SK-N-SH (cell line): Measurements from ENCODE around the gene SFT2D1. TPM values are rescaled to one million over a fixed set of nuclear protein-coding genes. Genes with fewer than 3 reads are reported as not detected.
"Not testable (repeated sequence)": the region's sequence is repeated elsewhere in the genome, so short reads cannot be mapped to it uniquely, and the experiment has no call there.

ENCODE experiments used
- CTCF ChIA-PET: fragments of 300-600, 350-600 bp; formaldehyde crosslinking; extraction: SDS; loops from one replicate; lab custom pipeline; 2021; lab: Yijun Ruan, JAX
- POLR2A ChIA-PET: fragments of 350-600 bp; sonication (Branson Sonifier 250); formaldehyde crosslinking; extraction: SDS; loops from one replicate; lab custom pipeline; 2020; ENCODE audit warnings: antibody characterized with exemption, inconsistent platforms; lab: Yijun Ruan, JAX
- DNase-seq: peaks from one replicate; pipeline ENCODE4 v3.0.0; 2012
- H2AFZ ChIP-seq: fragments of 200-600 bp; sonication (generic); 2 replicates; pipeline ENCODE4 v1.8.1; 2016; ENCODE audit warnings: antibody characterized with exemption, mild to moderate bottlenecking, low read depth
- H3F3A ChIP-seq: fragments of 200-600 bp; sonication (generic); replicated peaks from 2 replicates; pipeline ENCODE3; 2016; ENCODE audit warnings: antibody characterized with exemption, mild to moderate bottlenecking; ENCODE audit not compliant: insufficient read depth
- H3K27ac ChIP-seq, 2 experiments: fragments of 200-500 bp in 1 of 2; fragments of 200-600 bp in 1 of 2; sonication (Bioruptor generic) in 1 of 2; sonication (generic), shearing (Covaris generic) in 1 of 2; 2 replicates each; pipeline versions ENCODE4 v1.5.1 to v1.6.1; 2014 to 2016; ENCODE audit warnings: low read depth in 2 of 2, inconsistent platforms in 1 of 2, low read length in 1 of 2, mild to moderate bottlenecking in 1 of 2, mixed read lengths in 1 of 2
- H3K27me3 ChIP-seq: fragments of 200-600 bp; sonication (generic), shearing (Covaris generic); 2 replicates; pipeline ENCODE4 v1.6.1; 2016; ENCODE audit warnings: mixed run types; ENCODE audit not compliant: insufficient read depth
- H3K36me3 ChIP-seq, 2 experiments: fragments of 200-500 bp in 1 of 2; fragments of 200-600 bp in 1 of 2; sonication (Bioruptor generic) in 1 of 2; sonication (generic) in 1 of 2; replicated peaks in 1 of 2; 2 replicates each; pipeline versions ENCODE3 to v1.5.1; 2014 to 2016; ENCODE audit warnings: low read length in 1 of 2, mild to moderate bottlenecking in 1 of 2; ENCODE audit not compliant: insufficient read depth in 2 of 2, control insufficient read depth in 1 of 2
- H3K4me1 ChIP-seq, 2 experiments: fragments of 200-500 bp in 1 of 2; fragments of 200-600 bp in 1 of 2; sonication (Bioruptor generic) in 1 of 2; sonication (generic), shearing (Covaris generic) in 1 of 2; 2 replicates each; pipeline versions ENCODE4 v1.5.1 to v1.6.1; 2014 to 2016; ENCODE audit warnings: low read depth in 1 of 2, low read length in 1 of 2, mixed run types in 1 of 2; ENCODE audit not compliant: insufficient read depth in 2 of 2, control insufficient read depth in 1 of 2
- H3K4me2 ChIP-seq: fragments of 200-600 bp; sonication (generic), shearing (Covaris generic); 2 replicates; pipeline ENCODE4 v1.6.1; 2017; ENCODE audit warnings: mixed run types
- H3K4me3 ChIP-seq, 2 experiments: fragments of 200-500 bp in 1 of 2; fragments of 200-600 bp in 1 of 2; sonication (Bioruptor generic) in 1 of 2; sonication (generic), shearing (Covaris generic) in 1 of 2; 2 replicates each; pipeline versions ENCODE4 v1.5.1 to v1.8.1; 2014 to 2016; ENCODE audit warnings: low read depth in 2 of 2, inconsistent platforms in 1 of 2, low read length in 1 of 2, mild to moderate bottlenecking in 1 of 2, mixed read lengths in 1 of 2, moderate library complexity in 1 of 2
- H3K79me2 ChIP-seq: fragments of 200-600 bp; sonication (generic); 2 replicates; pipeline ENCODE4 v1.8.1; 2017; ENCODE audit warnings: mild to moderate bottlenecking; ENCODE audit not compliant: insufficient read depth
- H3K9ac ChIP-seq: fragments of 200-600 bp; sonication (generic); 2 replicates; pipeline ENCODE4 v1.6.1; 2017; ENCODE audit warnings: mixed run types
- H3K9me2 ChIP-seq: fragments of 200-600 bp; sonication (generic); 2 replicates; pipeline ENCODE4 v1.6.1; 2017; ENCODE audit warnings: mixed run types
- H3K9me3 ChIP-seq: fragments of 200-600 bp; sonication (generic); 2 replicates; pipeline ENCODE4 v1.6.1; 2017; ENCODE audit warnings: mixed run types, mild to moderate bottlenecking, moderate library complexity
- H4K20me1 ChIP-seq: fragments of 200-600 bp; sonication (generic); 2 replicates; pipeline ENCODE4 v1.6.1; 2017; ENCODE audit warnings: mild to moderate bottlenecking, mixed run types; ENCODE audit not compliant: insufficient read depth
- CHD2 ChIP-seq: fragments of 150-350 bp; IDR thresholded peaks from 2 replicates; pipeline ENCODE4 v1.6.1; 2018; ENCODE audit warnings: low read length; ENCODE audit not compliant: partially characterized antibody
- CTCF ChIP-seq: fragments of 200-600 bp; sonication (generic); IDR thresholded peaks from 2 replicates; pipeline ENCODE4 v1.6.1; 2017; ENCODE audit warnings: antibody characterized with exemption, mild to moderate bottlenecking, moderate library complexity
- EZH2phosphoT487 ChIP-seq: fragments of 200-600 bp; sonication (generic); IDR thresholded peaks from 2 replicates; pipeline ENCODE4 v1.6.1; 2017; ENCODE audit warnings: low read depth, mixed run types, mild to moderate bottlenecking, antibody characterized with exemption, moderate library complexity, borderline replicate concordance
- FOSL2 ChIP-seq: IDR thresholded peaks from 2 replicates; pipeline ENCODE4 v1.4.0; 2012; ENCODE audit warnings: low read depth, mild to moderate bottlenecking, moderate library complexity, borderline replicate concordance
- MXI1 ChIP-seq: IDR thresholded peaks from 2 replicates; pipeline ENCODE4 v1.6.1; 2012; ENCODE audit warnings: mild to moderate bottlenecking, low read depth, low read length, improper control_type of control experiment
- NFIC ChIP-seq: IDR thresholded peaks from 2 replicates; pipeline ENCODE4 v1.4.0; 2012; ENCODE audit warnings: borderline replicate concordance
- POLR2AphosphoS5 ChIP-seq: IDR thresholded peaks from 2 replicates; pipeline ENCODE4 v1.6.1; 2012; ENCODE audit warnings: low read depth, low read length
- RCOR1 ChIP-seq: fragments of 150-350 bp; IDR thresholded peaks from 2 replicates; pipeline ENCODE4 v1.6.1; 2017; ENCODE audit warnings: antibody characterized with exemption, low read length
- RFX5 ChIP-seq: IDR thresholded peaks from 2 replicates; pipeline ENCODE4 v1.6.1; 2012; ENCODE audit warnings: mild to moderate bottlenecking, improper control_type of control experiment, low read length
- TAF1 ChIP-seq: IDR thresholded peaks from 2 replicates; pipeline ENCODE4 v1.6.1; 2012; ENCODE audit warnings: low read depth, mild to moderate bottlenecking, low read length, moderate library complexity, borderline replicate concordance
- YY1 ChIP-seq: IDR thresholded peaks from 2 replicates; pipeline ENCODE4 v1.4.0; 2012; ENCODE audit warnings: low read depth, mild to moderate bottlenecking
- ZBTB33 ChIP-seq: IDR thresholded peaks from 2 replicates; pipeline ENCODE4 v1.4.0; 2012; ENCODE audit warnings: low read depth, borderline replicate concordance
- WGBS: methylation state at CpG from one replicate; pipeline ENCODE4 v1.1.6; 2017; ENCODE audit warnings: low lambda C conversion rate; 5-methylcytosine and 5-hydroxymethylcytosine counted together
- polyA plus RNA-seq, 3 experiments: library from polyadenylated mRNA; depleted of rRNA; stranded (reverse); fragments of >200 nt; gene quantifications; 2 replicates each; pipeline ENCODE4 v1.2.3, GENCODE V29; 2012

SFT2D1 gene
- polyA plus RNA-seq, 1 of the 3 experiments (the other 2 are of a cell fraction) = 131 TPM

- no peak for TF ChIP-seq EZH2phosphoT487
- TF ChIP-seq RFX5 = no peak
- no peak for TF ChIP-seq CTCF
- TF ChIP-seq CHD2 = no peak
- no peak for TF ChIP-seq TAF1
- TF ChIP-seq POLR2AphosphoS5 = no peak
- TF ChIP-seq MXI1 = no peak
- TF ChIP-seq RCOR1 = no peak
Measured at GRCh38 chr6:166346965-166347364, 4.6 kb upstream of the SFT2D1 start (continued).

GRCh38 chr6:166346449-166346848 lies 4.1 kb upstream of the SFT2D1 start:
- Histone ChIP-seq H3K9me3 (no peaks in the 10 kb centered on the region), H3K4me3 (no peak overlapping the region), H3K9me2 (no peaks in the 10 kb centered on the region), H4K20me1 (no peaks in the 10 kb centered on the region; the same call in 1 of the 2 replicates), H3K4me1 (peaks cover under 1 to 4% of the 10 kb centered on the region in 2 experiments; a peak in 2 of 4 replicates), H3K27me3 (no peaks in the 10 kb centered on the region), H3K4me2 (no peak overlapping the region), H3F3A (no peaks in the 10 kb centered on the region)
- CTCF ChIA-PET = no interaction called here
- POLR2A ChIA-PET = no interaction called here
- DNase-seq = no peak
- no peak for TF ChIP-seq FOSL2
- TF ChIP-seq NFIC = no peak
- no peak for TF ChIP-seq ZBTB33
- TF ChIP-seq EZH2phosphoT487 = no peak
- no peak for TF ChIP-seq YY1
- no peak for TF ChIP-seq CTCF
- TF ChIP-seq, all 33 proteins: peak for 0
- no peak overlapping the region for H3K9ac ChIP-seq
- H3K27ac ChIP-seq = no peak overlapping the region
- H2AFZ ChIP-seq = no peak overlapping the region
- H3K79me2 ChIP-seq = peaks cover 14% of the 10 kb centered on the region
- WGBS = 80% methylated on average over 3 of the region's 3 CpGs
- H3K36me3 ChIP-seq = no peaks in the 10 kb centered on the region

GRCh38 chr6:166345672-166346071 lies 3.3 kb upstream of the SFT2D1 start:
- CTCF ChIA-PET, POLR2A ChIA-PET, DNase-seq, H3K4me1 ChIP-seq, H3K36me3 ChIP-seq, H3K27ac ChIP-seq, H3K4me3 ChIP-seq, H3K4me2 ChIP-seq, H3K27me3 ChIP-seq, H2AFZ ChIP-seq, H3K9me3 ChIP-seq, H4K20me1 ChIP-seq, H3F3A ChIP-seq, H3K9me2 ChIP-seq, H3K9ac ChIP-seq: not testable (repeated sequence)
- 57% methylated on average over 9 of the region's 9 CpGs for WGBS
- H3K79me2 ChIP-seq = peaks cover 21% of the 10 kb centered on the region

- H3K36me3 ChIP-seq, H4K20me1 ChIP-seq, H3K9me3 ChIP-seq, POLR2A ChIA-PET, H3F3A ChIP-seq, H3K4me3 ChIP-seq, H3K27ac ChIP-seq, H3K9me2 ChIP-seq, DNase-seq, H3K27me3 ChIP-seq, H2AFZ ChIP-seq, H3K9ac ChIP-seq, H3K4me2 ChIP-seq: not testable (repeated sequence)
- Histone ChIP-seq H3K79me2 (peaks cover 29% of the 10 kb centered on the region), H3K4me1 (peaks cover 4 to 13% of the 10 kb centered on the region in 2 experiments; a peak in 2 of 4 replicates)
- CTCF ChIA-PET = interaction anchor here (2.0 kb wide), 1 partner anchor 37 kb away, joined by 5 read pairs; no protein-coding TSS in a partner anchor
- WGBS = 96% methylated on average over 2 of the region's 2 CpGs
Measured at GRCh38 chr6:166344921-166345320, 2.6 kb upstream of the SFT2D1 start.
